T-helper 22 cell (primary cell): ENCODE data around the gene ARCN1.
A peak's percentile ranks its signal among the peaks of the same experiment; 100 is the strongest.

Experiments used
- DNase-seq: peaks from one replicate; pipeline ENCODE4 v3.0.0-alpha.2; 2020; ENCODE audit warnings: low read depth

Gene ARCN1

DNA sequence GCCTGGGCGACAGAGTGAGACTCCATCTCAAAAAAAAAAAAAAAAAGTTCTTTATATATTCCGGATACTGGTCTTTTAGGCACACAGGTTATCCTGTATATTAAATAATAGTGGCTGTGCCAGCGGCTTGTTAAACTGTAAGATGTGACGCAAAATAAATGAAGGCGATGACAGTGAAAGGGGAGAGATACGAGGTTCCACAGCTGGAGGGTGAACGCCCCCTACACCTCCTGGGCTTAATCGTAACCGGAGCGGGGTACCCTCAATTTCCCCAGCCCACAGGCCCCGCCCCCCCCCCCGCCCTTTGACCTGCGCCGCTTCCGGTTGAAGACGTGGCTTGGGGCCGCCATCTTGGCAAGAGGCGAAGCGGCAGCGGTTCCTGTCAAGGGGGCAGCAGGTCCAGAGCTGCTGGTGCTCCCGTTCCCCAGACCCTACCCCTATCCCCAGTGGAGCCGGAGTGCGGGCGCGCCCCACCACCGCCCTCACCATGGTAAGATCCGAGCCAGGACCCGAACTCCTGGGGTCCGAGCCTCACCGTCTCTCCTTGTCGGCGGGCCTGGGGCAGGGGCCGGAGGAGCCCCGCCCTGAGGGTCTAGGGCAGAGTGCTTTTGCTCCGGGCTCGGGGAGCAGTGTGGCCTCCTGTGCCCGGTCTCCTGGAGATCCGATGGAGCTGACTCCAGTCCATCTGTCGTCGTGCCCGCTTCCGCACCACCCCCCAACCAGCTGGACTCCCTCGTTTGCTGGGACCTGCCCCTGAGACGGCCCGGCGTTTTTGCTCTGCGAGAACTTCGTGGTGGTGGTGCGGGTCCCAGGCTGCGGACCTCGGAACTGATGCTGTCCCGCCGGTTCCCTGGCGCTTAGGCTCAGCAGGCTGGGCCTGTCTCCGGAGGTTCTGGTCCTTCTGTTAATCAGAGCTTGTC is at the start of gene ARCN1:
Gene ARCN1, plus strand, starts transcription at position 349 of the 920 bp plus-strand sequence. Its CDS starts 139 bp downstream, at position 488.
- peak; percentile 69 for DNase-seq

GRCh38 chr11:118522571-118523072 is 49.6 kb upstream of the ARCN1 start:
- no peak for DNase-seq

GRCh38 chr11:118524356-118524755 is 47.9 kb upstream of the ARCN1 start:
- DNase-seq, result no peak

DNA sequence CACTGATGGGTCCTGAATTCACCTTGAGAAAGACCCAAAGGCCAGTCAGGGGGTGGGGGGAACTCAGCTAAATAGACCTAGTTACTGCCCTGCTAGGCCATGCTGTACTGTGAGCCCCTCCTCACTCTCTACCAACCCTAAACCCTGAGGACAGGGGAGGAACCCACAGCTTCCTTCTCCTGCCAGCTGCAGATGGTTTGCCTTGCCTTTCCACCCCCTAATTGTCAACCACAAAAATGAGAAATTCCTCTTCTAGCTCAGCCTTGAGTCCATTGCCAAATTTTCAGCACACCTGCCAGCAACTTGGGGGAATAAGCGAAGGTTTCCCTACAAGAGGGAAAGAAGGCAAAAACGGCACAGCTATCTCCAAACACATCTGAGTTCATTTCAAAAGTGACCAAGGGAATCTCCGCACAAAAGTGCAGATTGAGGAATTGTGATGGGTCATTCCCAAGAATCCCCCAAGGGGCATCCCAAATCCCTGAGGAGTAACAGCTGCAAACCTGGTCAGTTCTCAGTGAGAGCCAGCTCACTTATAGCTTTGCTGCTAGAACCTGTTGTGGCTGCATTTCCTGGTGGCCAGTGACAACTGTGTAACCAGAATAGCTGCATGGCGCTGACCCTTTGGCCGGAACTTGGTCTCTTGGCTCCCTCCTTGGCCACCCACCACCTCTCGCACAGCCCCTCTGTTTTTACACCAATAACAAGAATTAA is 47.3 kb upstream of the ARCN1 start:
- DNase-seq, result no peak

GRCh38 chr11:118526688-118527087 is 45.5 kb upstream of the ARCN1 start:
- no peak for DNase-seq

- DNase-seq, result no peak
Measured at GRCh38 chr11:118527109-118527508, 45.1 kb upstream of the ARCN1 start, which contains the start of gene TTC36. Gene TTC36 (plus strand): TSS chr11:118527474. CDS start chr11:118527495, 21 bp downstream.

GRCh38 chr11:118528511-118528910 is 43.7 kb upstream of the ARCN1 start:
- no peak for DNase-seq

GRCh38 chr11:118529584-118530175 is 42.5 kb upstream of the ARCN1 start:
- DNase-seq, result no peak

GRCh38 chr11:118530180-118530682 is 42.0 kb upstream of the ARCN1 start:
- no peak for DNase-seq

DNA sequence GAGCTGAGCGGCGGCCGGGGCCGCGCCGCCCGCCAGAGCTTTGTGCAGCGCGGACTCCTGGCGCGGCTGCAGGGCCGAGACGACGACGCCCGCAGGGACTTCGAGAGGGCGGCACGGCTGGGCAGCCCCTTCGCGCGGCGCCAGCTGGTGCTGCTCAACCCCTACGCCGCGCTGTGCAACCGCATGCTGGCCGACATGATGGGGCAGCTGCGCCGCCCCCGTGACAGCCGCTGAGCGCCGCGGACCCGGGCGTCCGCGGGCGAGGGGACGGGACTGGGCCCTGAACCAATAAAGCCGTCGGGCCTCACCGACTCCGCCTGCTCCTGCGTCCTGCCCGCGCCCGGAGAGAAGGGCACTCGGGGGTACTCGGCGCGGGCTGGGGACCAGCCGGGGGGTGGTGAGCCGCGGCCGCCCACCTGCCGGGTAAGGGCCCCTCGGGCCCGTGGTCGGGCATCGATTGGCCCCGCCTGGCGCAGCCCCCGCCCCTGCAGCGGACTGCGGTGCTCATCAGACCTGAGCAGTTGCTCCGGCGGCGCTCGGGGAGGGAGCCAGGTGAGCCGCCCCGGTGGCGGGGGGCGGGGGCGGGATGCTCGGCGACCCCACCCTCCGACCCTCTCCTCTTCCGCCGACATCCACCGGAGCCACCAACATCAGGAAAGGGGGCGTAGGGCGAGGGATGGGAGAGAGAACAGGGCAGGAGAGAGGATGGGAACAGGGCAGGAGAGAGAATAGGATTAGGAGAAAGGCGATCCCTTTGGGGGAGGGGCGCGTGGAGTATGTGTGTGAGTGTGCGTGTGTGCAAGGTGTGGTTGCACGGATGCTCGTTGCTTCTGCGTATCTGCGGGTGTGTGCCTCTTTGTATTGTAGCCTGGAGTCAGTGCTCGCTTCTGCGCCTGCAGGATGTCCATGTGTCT is 41.3 kb upstream of the ARCN1 start, which contains the start of gene TMEM25:
Gene TMEM25, plus strand, starts transcription at position 510 of the 914 bp plus-strand sequence. CDS start 610 bp downstream, outside the sequence.
- DNase-seq, result peak; percentile 59

- DNase-seq, result no peak
Measured at GRCh38 chr11:118531597-118532084, 40.6 kb upstream of the ARCN1 start.

GRCh38 chr11:118532091-118532490 is 40.1 kb upstream of the ARCN1 start:
- no peak for DNase-seq

GRCh38 chr11:118532852-118533768 is 39.1 kb upstream of the ARCN1 start:
- no peak for DNase-seq

GRCh38 chr11:118533769-118534729 is 38.2 kb upstream of the ARCN1 start:
- no peak for DNase-seq

GRCh38 chr11:118535261-118535660 is 36.9 kb upstream of the ARCN1 start:
- no peak for DNase-seq

DNA sequence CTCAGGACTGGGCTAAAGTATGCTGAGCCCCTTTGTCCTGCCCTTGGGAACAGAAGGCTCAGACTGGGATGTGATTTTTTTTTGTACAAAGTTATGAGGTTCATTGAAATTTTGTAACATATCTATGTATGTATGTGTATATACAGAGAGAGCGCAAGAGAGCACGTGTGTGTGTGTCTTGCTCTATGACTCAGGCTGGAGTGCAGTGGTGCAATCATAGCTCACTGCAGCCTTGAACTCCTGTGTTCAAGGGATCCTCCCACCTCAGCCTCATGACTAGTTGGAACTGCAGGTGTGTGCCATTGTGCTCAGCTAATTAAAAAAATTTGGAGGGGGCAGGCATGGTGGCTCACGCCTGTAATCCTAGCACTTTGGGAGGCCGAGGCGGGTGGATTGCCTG is 35.5 kb upstream of the ARCN1 start:
- DNase-seq, result no peak

GRCh38 chr11:118537409-118537980 is 34.7 kb upstream of the ARCN1 start:
- no peak for DNase-seq

DNA sequence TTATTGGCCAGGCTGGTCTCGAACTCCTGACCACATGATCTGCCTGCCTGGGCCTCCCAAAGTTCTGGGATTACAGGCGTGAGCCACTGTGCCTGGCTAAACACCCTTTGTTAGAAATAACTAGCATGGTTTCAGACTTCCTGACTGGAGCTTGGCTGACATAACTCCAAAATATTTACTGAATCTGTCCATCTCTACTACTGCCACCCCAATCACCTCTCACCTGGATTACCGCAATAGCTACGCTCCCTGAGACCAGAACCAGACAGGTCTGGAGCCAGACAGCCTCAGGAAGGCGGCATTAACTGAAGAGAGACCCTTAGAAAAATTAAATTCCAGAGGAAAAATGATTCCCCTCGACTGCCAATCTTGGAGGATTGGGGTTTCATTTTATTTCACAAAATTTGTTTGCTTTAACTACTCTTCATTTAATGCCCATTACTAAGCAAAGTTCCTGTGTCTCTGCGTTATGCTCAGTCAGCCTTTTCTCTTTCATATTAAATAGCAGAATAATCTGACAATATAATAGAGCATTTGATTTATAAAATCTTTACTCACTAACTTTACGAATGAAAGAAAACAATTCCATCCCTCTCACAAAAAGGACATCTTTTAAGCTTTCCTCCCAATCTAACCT is 28.1 kb upstream of the ARCN1 start:
- DNase-seq, result no peak
